T-helper 1 cell treated with Interleukin-12 subunit alpha and Interleukin-12 subunit beta and Interleukin-4 antibody, amounts not matched to agents 30 ng/mL and 1 ng/mL, for 36 hours (primary cell): Measurements from ENCODE around the gene HS3ST2. TPM values are rescaled to one million over a fixed set of nuclear protein-coding genes. Genes with fewer than 3 reads are reported as not detected.
"Not testable (repeated sequence)": the region's sequence is repeated elsewhere in the genome, so short reads cannot be mapped to it uniquely, and the experiment has no call there.

Experiments used
- intact Hi-C: fragments of 100-400 bp; cut with micrococcal nuclease; formaldehyde crosslinking; loops from one replicate; pipeline ENCODE4 v1.15.1; 2024
- total RNA-seq: library from RNA; stranded (reverse); gene quantifications from 2 replicates; pipeline ENCODE4 v1.2.3, GENCODE V29; 2022

The HS3ST2 gene
- total RNA-seq, 1 donor from 2014 or later = not detected

DNA sequence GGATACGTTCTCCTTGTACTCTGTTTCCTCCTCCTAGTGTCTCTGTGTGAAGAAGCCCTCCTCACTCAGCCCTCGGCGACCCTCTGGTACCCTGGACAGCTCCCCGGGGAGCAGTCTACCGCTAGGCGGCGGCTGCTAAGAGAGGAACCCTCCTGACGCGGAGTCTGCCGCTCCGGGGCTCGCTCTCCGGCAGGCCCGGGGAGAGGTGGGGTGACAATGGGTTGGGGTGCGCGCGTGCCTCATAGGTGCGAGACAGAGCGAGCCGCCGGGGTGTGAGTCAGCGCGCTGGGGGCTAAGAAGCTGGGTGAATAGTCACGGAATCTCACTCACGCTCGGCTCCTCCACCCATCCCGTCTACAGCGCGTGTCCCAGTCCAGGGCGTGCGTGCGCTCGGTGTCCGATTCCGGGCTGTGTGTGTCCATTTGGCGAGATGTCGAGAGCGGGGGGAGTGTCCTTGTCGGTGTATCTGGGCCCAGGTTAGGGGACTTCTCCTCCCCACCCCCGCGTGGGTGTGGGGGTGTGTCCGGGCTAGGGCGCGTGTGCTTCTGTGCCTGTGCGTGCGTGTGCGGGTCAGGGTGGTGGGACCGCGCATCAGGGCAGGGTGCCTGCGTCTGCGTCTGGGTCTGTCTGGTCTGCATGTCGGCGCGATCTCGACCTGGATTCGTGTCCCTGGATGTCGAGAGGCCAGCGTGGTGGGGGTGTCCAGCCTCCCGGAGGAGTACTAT lies 577 bp upstream of the HS3ST2 start:
- intact Hi-C loops = no loop called here

- intact Hi-C loops = no loop called here
These were observed 746 bp downstream of the HS3ST2 start for GRCh38 chr16:22814711-22815105.

DNA sequence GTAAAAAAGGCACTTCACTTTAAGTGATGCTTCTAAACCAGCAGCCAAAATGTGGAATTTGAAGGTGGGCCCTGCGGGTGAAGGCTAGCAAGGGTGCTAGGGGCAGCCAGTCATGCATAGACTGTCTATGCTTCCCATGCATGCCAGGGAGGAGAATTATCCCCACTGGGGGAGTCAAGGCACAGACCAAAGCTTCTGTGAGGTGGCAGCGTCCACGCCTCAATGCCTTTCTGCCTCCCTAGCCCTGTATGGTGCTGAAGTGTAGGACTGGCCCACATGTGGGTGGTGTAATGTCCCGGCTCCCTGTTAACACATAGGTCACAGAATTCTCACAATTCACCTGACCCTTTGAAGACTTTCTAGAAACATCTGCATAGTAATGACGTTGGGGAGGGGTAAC lies 1.9 kb downstream of the HS3ST2 start:
- intact Hi-C loops = no loop called here

- intact Hi-C loops = no loop called here
These were observed 2.5 kb downstream of the HS3ST2 start for GRCh38 chr16:22816475-22816874.

GRCh38 chr16:22818736-22819135 lies 4.8 kb downstream of the HS3ST2 start:
- intact Hi-C loops = not testable (repeated sequence)

DNA sequence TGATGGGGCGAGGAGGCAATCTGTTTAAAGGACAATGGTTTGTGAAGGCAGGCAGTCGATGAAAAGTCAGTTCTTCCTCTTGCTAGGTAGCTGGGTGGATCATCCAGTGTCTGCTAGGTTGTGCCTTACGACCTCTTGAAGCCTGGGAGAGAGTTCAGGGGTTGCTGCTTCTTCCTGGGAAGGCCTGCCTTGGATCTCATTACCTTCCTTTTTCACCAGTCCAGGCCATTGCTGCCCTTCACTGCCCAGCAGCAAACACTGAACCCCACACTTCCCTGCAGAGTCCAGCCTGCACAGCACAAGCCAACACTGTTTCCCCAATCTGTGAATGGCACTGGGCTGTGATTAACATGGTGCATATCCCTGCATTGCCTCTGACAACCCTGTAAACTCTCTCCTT lies 24.7 kb downstream of the HS3ST2 start:
- intact Hi-C loops = no loop called here

DNA sequence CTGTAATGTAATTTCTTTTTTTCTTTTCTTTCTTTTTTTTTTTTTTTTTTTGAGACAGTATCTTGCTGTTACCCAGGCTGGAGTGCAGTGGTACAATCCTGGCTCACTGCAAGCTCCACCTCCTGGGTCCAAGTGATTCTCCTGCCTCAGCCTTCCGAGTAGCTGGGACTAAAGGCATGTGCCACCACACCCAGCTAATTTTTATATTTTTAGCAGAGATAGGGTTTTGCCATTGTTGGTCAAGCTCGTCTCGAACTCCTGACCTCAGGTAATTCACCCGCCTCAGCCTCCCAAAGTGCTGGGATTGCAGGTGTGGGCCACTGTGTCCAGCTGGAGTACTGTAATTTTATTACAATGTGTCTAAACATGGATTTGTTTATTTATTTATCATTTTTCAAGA lies 28.1 kb downstream of the HS3ST2 start:
- intact Hi-C loops = not testable (repeated sequence)

DNA sequence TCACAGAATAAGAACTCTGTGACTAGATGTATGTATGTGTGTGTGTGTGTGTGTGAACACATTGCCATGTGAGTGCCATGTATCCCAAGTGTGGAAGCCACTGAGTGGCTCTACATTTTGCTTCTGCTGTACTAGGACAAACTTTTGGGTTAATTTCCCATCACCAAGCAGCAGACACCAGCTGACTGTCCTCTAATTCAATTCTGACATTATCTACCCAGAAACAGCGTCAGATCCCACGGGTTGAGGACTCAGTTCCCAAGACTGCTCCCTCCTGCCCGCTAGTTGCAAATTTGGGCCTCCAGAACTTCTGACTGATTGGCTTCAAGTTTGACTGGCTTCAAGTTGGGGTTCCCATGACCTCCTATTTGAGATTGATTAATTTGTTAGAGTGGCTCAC lies 29.2 kb downstream of the HS3ST2 start:
- intact Hi-C loops = no loop called here

GRCh38 chr16:22843856-22844255 lies 29.9 kb downstream of the HS3ST2 start:
- intact Hi-C loops = no loop called here

DNA sequence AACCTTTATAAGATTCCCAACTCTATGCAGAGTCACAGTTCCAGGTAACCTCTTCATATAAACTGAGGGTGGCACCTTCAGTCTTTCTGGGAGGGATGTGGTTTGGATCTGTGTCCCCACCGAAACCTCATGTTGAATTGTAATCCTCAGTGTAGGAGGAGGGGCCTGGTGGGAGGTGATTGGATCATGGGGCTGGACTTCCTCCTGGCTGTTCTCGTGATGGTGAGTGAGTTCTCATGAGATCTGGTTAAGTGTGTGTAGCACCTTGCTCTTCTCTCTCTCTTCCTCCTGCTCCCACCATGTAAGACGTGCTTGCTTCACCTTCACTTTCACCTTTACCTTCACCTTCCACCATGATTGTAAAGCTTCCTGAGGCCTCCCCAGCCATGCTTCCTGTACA lies 30.5 kb downstream of the HS3ST2 start:
- intact Hi-C loops = no loop called here

DNA sequence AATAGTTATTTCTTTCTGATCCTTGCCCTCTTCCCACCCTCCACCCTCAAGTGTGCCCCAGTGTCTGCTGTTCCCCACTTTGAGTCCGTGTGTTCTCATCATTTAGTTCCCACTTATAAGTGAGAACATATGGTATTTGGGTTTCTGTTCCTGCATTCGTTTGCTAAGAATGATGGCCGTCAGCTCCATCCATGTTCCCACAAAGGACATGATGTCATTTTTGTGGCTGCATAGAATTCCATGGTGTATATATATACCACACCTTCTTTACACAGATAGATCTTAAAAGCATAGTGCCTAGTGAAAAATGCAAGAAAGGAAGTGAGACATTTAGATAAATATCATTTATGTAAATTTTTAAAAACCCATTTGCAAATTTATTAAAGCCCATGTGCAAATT lies 33.1 kb downstream of the HS3ST2 start:
- intact Hi-C loops = no loop called here

DNA sequence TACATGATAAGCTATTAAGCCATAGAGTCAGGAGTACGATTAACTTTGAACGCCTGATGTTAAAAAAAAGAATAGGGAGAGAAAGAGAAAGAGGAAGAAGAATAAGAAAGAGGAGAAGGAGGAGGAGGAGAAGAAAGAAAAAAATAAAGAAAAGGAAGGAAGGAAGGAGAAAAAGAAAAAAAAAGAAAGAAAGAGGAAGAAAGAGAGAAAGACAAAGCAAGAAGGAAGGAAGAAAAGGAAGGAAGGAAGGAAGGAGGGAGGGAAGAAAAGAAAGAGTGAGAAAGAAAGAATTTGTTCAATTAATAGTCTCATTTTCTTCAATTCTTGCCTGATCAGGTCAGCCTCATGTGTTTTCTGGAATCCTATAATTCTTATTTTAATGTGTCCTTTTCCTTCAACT lies 33.7 kb downstream of the HS3ST2 start:
- intact Hi-C loops = no loop called here

DNA sequence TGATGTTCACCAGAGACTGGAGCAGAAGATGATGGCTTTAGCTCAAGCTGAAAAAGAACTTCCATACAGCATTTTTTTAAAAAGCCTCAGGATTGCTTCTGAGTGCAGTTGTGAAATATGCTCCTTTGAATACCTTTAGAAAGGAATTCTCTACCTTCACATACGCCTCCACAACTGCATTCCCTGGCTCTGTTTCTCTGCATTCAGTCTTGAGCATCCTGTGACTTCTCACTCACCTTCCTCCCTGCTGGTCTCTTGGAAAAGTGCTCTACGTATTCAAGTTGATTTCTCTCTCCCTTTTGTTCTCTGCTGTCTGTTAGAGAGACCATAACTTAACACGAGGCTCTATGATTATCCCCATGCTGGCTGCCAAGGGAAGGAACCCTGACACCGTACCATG lies 34.5 kb downstream of the HS3ST2 start:
- intact Hi-C loops = no loop called here

DNA sequence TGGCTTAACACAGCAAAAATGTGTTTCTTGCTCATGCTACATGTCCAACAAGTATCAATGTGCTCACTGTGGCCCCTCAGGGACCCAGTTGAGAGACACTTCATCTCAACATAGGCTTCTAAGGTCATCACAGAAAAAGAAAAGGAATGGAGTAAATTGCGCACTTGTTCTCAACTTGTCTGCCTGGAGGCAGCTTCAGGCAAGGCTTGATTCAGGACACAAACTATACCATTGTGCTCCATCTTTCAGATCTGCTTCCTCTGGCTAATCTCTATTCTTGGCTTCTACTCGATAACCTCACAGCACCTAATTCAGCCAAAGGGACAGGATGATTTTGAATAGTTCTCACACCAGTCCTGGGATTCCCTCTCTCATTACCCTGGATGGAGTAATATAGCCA lies 35.6 kb downstream of the HS3ST2 start:
- intact Hi-C loops = no loop called here

GRCh38 chr16:22855231-22855630 lies 41.3 kb downstream of the HS3ST2 start:
- intact Hi-C loops = no loop called here

DNA sequence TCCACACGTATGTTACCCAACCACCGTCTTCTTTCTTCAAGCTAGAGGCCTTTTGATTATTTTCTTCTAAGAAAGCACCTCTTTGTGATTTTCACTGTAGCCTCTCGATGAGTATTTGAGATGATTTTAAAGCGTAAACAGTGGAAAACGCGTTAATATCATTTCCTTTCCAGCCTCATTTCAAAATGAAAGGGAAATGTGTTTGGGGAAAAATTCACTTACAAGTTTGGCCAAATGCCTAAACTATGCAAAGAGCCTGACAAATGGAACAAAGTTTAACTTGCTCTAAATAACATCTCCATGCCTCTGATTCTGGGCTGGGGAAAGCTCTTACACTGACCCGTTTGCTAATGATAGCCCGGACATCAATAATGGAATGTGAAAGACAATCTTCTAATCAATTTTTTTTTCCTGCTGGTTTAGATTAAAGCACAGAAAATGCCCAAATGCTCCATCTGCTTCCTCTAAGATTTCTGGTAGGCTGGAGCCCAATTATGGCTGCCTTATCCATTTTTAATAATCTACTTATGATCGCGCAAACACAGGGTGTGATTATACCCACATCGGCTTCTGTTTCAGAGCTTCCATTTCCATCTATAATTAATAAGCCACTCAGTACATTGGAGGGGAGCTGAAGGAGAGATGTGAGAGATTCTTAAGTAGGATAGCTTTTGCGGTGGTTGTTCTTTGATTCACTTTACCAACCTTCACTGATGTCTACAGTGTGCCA lies 43.5 kb downstream of the HS3ST2 start:
- intact Hi-C loops = no loop called here

DNA sequence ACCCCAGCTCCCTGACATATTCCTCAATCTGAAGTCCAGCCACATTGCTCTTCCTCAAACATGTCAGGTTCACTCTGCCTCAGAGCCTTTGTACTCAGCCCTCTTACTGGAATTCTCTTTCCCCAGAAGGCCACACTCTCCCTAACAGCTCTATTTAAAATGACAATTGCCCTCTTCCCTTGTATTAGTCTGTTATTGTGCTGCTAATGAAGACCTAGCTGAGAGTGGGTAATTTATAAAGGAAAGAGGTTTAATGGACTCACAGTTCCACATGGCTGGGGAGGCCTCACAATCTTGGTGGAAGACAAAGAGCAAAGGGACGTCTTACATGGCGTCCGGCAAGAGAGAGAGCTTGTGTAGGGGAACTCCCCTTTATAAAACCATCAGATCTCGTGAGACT lies 46.0 kb downstream of the HS3ST2 start:
- intact Hi-C loops = no loop called here

DNA sequence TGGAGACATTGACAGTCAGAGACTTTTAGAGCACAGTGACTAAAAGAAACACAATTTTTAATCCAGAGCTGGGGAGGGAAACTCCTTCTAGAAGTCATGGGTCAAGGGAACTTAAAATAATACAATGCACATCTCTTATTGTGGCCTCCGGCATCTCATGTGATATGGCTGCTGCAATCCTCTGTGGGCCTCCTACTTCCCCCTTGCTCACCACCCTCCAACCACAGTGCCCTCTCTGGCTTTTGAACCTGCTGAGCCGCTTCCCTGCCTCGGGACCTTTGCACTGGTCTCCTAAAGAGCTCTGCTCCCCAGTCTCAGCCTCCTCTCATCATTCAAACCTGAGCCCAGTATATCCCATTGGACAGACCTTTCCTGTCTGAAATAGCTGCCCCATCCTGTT lies 47.6 kb downstream of the HS3ST2 start:
- intact Hi-C loops = no loop called here

- intact Hi-C loops = no loop called here
These were observed 48.1 kb downstream of the HS3ST2 start for GRCh38 chr16:22862046-22862445.

- intact Hi-C loops = no loop called here
These were observed 50.4 kb downstream of the HS3ST2 start for GRCh38 chr16:22864375-22864774.

- intact Hi-C loops = no loop called here
These were observed 54.7 kb downstream of the HS3ST2 start for GRCh38 chr16:22868593-22869224.

DNA sequence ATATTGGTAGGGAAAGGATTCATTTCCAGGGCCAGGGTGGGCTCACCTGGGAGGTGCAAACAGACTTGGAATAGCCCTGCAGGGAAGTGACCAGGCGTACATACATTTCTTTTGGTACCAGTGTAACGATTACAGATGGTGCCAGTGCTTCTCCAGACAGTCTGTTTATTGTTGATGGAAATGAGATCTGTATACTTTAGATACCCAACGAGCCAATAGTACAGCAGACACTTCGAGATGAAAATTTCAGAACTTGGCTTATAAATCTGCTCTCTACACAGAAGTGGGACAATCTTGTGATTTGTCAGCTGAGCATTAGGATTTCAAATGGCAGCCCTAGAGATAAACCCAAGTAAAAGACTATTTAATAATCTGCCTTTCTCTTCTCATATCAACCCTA lies 57.9 kb downstream of the HS3ST2 start:
- intact Hi-C loops = no loop called here

- intact Hi-C loops = no loop called here
These were observed 60.4 kb downstream of the HS3ST2 start for GRCh38 chr16:22874394-22874793.
